Stimulated activated effector memory CD8-positive, alpha-beta T cell treated with anti-CD3 and anti-CD28 coated beads, Interleukin-12 subunit alpha, Interleukin-12 subunit beta, amount 100 ng/mL, for 72 hours (primary cell): ENCODE results near the gene CD68.

Experiments
- ATAC-seq: fragments of 150-1000 bp; cut with Tn5 transposase; 2 replicates; pipeline ENCODE4 v1.10.0; 2021
- DNase-seq, 2 donors: peaks; one replicate each; pipeline ENCODE4 v3.0.0; 2021 to 2022; ENCODE audit warnings: low spot score in 2 of 2
- H3K27ac Mint-ChIP-seq: one replicate; pipeline ENCODE4 v1.8.0; 2022; ENCODE audit warnings: mild to moderate bottlenecking, mixed read lengths
- H3K36me3 Mint-ChIP-seq: one replicate; pipeline ENCODE4 v1.8.0; 2022; ENCODE audit warnings: mild to moderate bottlenecking, mixed read lengths
- H3K4me1 Mint-ChIP-seq: one replicate; pipeline ENCODE4 v1.8.0; 2022; ENCODE audit warnings: mixed read lengths
- H3K4me3 Mint-ChIP-seq: one replicate; pipeline ENCODE4 v1.8.0; 2022; ENCODE audit warnings: mild to moderate bottlenecking, mixed read lengths
- H3K9me3 Mint-ChIP-seq: one replicate; pipeline ENCODE4 v1.8.0; 2022; ENCODE audit warnings: mixed read lengths

CD68 gene, protein sequence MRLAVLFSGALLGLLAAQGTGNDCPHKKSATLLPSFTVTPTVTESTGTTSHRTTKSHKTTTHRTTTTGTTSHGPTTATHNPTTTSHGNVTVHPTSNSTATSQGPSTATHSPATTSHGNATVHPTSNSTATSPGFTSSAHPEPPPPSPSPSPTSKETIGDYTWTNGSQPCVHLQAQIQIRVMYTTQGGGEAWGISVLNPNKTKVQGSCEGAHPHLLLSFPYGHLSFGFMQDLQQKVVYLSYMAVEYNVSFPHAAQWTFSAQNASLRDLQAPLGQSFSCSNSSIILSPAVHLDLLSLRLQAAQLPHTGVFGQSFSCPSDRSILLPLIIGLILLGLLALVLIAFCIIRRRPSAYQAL

GRCh38 chr17:7579001-7579833 is at the start of gene CD68:
Gene CD68 (plus strand): TSS chr17:7579638. CDS start chr17:7579678, 40 bp downstream.
- Mint-ChIP-seq H3K9me3 (no peaks in the 10 kb centered on the region), H3K27ac (peak within 1 kb of the TSS; percentile 97), H3K4me3 (peak within 1 kb of the TSS; percentile 93), H3K36me3 (peaks cover 90% of the 10 kb centered on the region), H3K4me1 (peaks cover 85% of the 10 kb centered on the region)
- DNase-seq (peak; percentile 53 to 85), ATAC-seq (peak; percentile 80)

DNA sequence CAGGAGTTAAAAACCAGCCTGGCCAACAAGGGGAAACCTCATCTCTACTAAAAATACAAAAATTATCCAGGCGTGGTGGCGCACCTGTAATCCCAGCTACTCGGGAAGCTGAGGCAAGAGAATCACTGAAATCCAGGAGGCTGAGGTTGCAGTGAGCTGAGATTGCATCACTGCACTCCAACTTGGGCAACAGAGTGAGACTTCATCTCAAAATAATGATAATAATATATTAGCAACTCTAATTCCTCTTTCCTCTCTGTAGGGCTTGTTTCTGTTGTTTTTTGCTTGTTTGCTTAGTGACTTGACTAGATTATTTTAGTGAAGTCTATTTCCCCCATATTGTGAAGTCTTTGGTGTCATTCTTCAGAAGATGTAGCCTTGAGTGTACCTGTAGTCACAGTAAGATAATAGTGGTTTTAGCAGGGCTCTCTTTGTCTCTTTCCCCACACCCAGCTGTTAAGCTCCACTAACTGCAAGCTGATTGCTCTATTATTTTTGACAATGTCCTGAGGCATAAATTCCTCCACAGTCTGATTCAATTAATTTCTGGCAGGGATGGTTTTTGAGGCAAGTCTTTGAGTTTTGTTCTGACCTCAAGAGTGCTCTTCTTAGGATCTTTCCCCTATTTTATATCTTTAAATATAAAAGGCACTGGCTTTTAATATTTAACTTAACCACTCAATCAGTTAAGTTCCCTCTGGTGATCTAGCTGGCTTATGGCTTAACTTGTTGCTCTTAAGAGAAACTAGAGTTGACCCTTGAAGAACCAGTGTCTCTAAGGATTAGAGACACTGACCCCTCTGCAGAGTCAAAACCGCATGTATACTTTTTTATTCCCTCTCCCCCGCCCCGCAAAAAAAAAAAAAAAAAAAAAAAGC is 49.2 kb upstream of the CD68 start:
- H3K9me3 Mint-ChIP-seq: no peaks in the 10 kb centered on the region
- no peak overlapping the region for H3K27ac Mint-ChIP-seq
- no peaks in the 10 kb centered on the region for H3K36me3 Mint-ChIP-seq
- no peak overlapping the region for H3K4me3 Mint-ChIP-seq
- no peak for ATAC-seq
- no peak for DNase-seq
- H3K4me1 Mint-ChIP-seq: no peaks in the 10 kb centered on the region

DNA sequence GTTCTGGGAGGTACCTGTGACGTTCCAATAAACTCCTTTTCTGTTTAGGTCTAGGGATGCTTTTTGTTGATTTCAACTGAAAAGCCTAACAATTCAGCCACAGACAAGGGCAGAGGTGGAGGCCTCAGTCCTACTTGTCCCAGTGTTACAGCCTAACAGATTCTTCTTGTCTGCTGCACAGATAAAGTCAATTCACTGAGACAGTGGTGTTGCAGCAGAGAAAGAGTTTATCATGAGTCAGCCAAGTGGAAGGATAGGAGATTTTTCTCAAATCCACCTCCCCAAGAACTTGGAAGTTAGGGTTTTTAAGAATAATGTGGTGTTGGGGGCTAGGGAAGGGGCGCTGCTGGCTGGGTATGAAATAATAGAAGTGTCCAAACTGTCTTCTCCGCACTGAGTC is 41.4 kb upstream of the CD68 start:
- Mint-ChIP-seq H3K4me1 (no peaks in the 10 kb centered on the region), H3K27ac (no peak overlapping the region), H3K4me3 (no peak overlapping the region), H3K9me3 (no peaks in the 10 kb centered on the region), H3K36me3 (no peaks in the 10 kb centered on the region)
- no peak for ATAC-seq
- DNase-seq: no peak

DNA sequence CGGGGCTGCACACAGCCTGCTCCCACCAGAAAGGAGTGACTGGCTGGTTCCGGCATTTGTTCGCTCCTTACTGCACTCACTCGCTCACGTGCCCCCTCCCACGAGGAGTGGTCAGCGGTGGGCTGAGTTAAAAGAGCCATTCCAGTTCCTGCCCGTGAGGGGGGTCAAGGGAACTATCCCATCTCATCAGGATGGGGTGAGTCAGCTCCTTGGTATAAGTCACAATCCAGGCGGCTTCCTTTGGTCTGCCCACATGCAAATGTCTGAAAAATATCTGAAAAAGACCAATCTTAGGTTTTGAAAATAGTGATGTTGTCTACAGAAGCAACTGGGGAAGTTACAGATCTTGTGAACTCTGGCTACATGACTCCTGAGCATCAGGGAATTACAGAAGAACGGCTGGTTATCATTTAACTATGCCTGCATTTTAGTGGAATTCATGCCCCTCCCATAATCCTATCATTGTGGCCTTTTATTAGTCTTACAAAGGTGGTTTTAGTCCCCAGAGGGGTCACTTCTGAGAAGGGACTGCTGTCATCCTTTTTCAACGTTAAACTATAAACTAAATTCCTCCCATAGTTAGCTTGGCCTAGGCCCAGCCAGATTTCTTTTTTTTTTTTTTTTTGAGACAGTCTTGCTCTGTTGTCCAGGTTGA is 40.4 kb upstream of the CD68 start:
- Mint-ChIP-seq H3K36me3 (no peaks in the 10 kb centered on the region), H3K27ac (no peak overlapping the region), H3K4me1 (no peaks in the 10 kb centered on the region), H3K9me3 (no peaks in the 10 kb centered on the region), H3K4me3 (no peak overlapping the region)
- DNase-seq: no peak
- ATAC-seq: no peak

DNA sequence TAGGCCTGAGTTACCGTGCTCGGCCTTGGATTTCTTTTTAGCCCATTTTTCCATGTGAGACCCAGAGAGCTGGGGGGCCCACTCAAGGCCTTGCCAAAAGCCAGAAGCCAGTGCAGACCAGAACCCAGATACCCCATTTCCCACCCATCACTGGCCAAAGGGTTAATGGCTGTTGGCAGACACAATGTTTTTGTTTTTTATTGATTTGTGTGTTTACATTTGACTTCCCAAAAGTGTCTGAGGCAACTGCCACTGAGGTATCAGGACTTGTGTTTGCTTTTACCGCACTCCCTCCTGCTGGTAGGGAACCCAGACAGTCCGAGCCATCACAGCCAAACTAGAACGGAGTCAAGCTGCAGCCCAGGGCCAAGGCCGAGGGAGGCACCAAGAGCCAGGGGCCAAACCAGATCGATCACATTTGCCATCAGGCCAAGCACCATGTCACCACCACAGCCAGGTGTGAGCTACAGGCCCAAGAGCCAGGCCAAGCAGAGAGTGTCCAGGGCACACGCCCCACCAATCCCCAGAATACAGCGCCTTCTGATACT is 38.3 kb upstream of the CD68 start:
- Mint-ChIP-seq H3K4me3 (no peak overlapping the region), H3K4me1 (no peaks in the 10 kb centered on the region), H3K27ac (no peak overlapping the region), H3K9me3 (no peaks in the 10 kb centered on the region), H3K36me3 (no peaks in the 10 kb centered on the region)
- no peak for DNase-seq
- no peak for ATAC-seq

GRCh38 chr17:7544911-7545310 is 34.5 kb upstream of the CD68 start:
- Mint-ChIP-seq H3K9me3 (no peaks in the 10 kb centered on the region), H3K4me3 (no peak overlapping the region), H3K4me1 (peaks cover 21% of the 10 kb centered on the region), H3K27ac (no peak overlapping the region), H3K36me3 (no peaks in the 10 kb centered on the region)
- DNase-seq (no peak), ATAC-seq (no peak)

- Mint-ChIP-seq H3K27ac (peak within 1 kb of the TSS; percentile 93), H3K4me1 (peaks cover 59% of the 10 kb centered on the region), H3K4me3 (peak within 1 kb of the TSS; percentile 79), H3K36me3 (peaks cover 15% of the 10 kb centered on the region), H3K9me3 (no peaks in the 10 kb centered on the region)
- peak; percentile 45 to 80 for DNase-seq
- ATAC-seq: peak; percentile 80
Measured at GRCh38 chr17:7548585-7549400, 30.6 kb upstream of the CD68 start, which contains the start of gene TNFSF12. Gene TNFSF12 (plus strand): TSS chr17:7549058. CDS start chr17:7549154, 96 bp downstream.

DNA sequence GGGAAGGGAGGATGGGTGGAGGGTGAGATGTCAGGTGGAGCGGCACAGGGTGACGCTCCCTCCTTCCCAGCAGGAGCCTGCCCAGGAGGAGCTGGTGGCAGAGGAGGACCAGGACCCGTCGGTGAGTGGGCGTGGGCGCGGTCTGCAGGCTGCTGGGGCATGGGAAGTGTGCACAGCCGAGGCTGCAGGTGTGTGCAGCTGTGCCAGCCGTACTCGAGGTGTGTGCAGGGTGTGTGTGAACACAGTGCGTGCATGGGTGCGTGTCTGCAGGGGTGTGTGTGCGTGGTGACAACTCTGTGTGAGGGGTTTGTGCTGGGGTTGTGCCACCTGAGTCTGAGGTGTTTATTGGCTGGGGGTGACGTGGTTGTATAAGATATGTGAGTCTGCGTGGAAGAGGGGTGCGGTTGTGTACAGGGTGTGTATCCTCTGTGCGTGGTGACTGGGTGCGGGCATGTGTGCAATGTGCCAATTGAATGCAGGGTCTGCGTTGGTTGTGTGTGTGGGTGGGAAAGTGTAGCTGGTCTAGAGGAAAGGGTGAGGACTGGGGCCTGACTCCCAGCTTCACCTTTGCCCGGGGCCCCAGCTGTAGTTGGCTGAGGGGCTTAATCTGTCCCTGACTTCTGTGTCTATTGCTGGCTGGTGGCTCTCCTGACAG is 29.9 kb upstream of the CD68 start:
- peaks cover 15% of the 10 kb centered on the region for H3K36me3 Mint-ChIP-seq
- no peaks in the 10 kb centered on the region for H3K9me3 Mint-ChIP-seq
- peak overlapping the region; percentile 93 for H3K27ac Mint-ChIP-seq
- peak overlapping the region; percentile 79 for H3K4me3 Mint-ChIP-seq
- DNase-seq: peak in 1 of 2 donors; percentile 70
- peak; percentile 66 for ATAC-seq
- peaks cover 64% of the 10 kb centered on the region for H3K4me1 Mint-ChIP-seq

- H3K4me1 Mint-ChIP-seq: peaks cover 70% of the 10 kb centered on the region
- no peak for ATAC-seq
- peaks cover 16% of the 10 kb centered on the region for H3K36me3 Mint-ChIP-seq
- peak overlapping the region; percentile 93 for H3K27ac Mint-ChIP-seq
- no peak for DNase-seq
- no peaks in the 10 kb centered on the region for H3K9me3 Mint-ChIP-seq
- H3K4me3 Mint-ChIP-seq: peak overlapping the region; percentile 79
Measured at GRCh38 chr17:7550344-7550743, 29.1 kb upstream of the CD68 start.

DNA sequence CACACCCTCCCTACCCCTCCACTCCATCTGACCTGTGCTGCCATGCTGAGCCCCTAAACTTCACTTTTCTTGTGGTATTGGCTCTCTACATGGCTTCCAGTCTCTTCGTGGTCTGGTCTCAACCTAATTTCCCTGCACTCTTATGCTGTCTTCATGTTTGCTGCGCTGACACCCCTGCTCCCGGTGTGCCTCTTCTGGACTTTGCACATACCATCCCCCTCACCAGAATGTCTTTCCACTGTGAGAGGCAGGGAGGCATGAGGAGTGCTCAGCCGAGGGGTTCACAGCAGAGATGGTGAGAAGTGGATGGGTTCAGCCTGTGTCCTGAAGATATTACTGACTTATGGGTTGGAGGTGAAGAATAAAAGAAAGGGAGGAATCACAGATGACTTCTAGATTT is 28.0 kb upstream of the CD68 start:
- peaks cover 75% of the 10 kb centered on the region for H3K4me1 Mint-ChIP-seq
- peak overlapping the region; percentile 70 for H3K27ac Mint-ChIP-seq
- H3K9me3 Mint-ChIP-seq: no peaks in the 10 kb centered on the region
- H3K36me3 Mint-ChIP-seq: peaks cover 23% of the 10 kb centered on the region
- DNase-seq: no peak
- ATAC-seq: no peak
- peak overlapping the region; percentile 46 for H3K4me3 Mint-ChIP-seq

DNA sequence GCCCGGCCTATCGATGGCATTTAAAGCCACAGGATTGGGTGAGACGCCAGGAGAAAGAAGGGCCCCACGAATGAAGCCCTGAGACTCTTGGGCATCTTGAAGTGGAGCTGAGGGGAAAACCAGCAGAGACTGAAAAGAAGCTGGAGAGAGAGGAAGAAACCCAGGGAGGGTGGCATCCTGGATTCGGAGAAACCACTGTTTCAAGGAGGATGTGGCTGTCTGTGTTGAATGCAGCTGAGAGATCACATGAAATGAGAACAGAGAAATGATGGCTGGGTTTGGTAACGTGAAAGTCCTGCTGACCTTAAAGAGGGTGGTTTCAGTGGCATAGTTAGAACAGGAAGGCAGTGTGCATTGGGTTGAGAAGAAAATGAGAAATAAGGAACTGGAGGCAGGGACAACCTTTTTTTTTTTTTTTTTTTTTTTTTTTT is 26.8 kb upstream of the CD68 start:
- H3K36me3 Mint-ChIP-seq: peaks cover 23% of the 10 kb centered on the region
- H3K4me3 Mint-ChIP-seq: peak overlapping the region; percentile 46
- peak overlapping the region; percentile 70 for H3K27ac Mint-ChIP-seq
- DNase-seq (peak in 1 of 2 donors; percentile 66), ATAC-seq (peak; percentile 75)
- H3K9me3 Mint-ChIP-seq: no peaks in the 10 kb centered on the region
- peaks cover 70% of the 10 kb centered on the region for H3K4me1 Mint-ChIP-seq

- ATAC-seq: no peak
- Mint-ChIP-seq H3K36me3 (peaks cover 25% of the 10 kb centered on the region), H3K9me3 (no peaks in the 10 kb centered on the region), H3K4me3 (peak overlapping the region; percentile 46), H3K27ac (peak overlapping the region; percentile 70), H3K4me1 (peaks cover 64% of the 10 kb centered on the region)
- DNase-seq: no peak
Measured at GRCh38 chr17:7553356-7553755, 26.1 kb upstream of the CD68 start.

GRCh38 chr17:7555320-7555948 is 24.0 kb upstream of the CD68 start:
- Mint-ChIP-seq H3K4me1 (peaks cover 66% of the 10 kb centered on the region), H3K9me3 (no peaks in the 10 kb centered on the region), H3K4me3 (no peak overlapping the region), H3K27ac (peak overlapping the region; percentile 7), H3K36me3 (peaks cover 40% of the 10 kb centered on the region)
- ATAC-seq (no peak), DNase-seq (no peak)
